T-cell (primary cell): ENCODE measurements around the gene NUSAP1. TPM values are rescaled to one million over a fixed set of nuclear protein-coding genes. Genes with fewer than 3 reads are reported as not detected.
A peak's percentile ranks its signal among the peaks of the same experiment; 100 is the strongest.
"Not testable (repeated sequence)": the region's sequence is repeated elsewhere in the genome, so short reads cannot be mapped to it uniquely, and the experiment has no call there.

Experiments
- ATAC-seq, 4 experiments: fragments of 200-7000 bp in 3 of 4; fragments of 150-1000 bp in 1 of 4; cut with Tn5 transposase; replicated peaks in 1 of 4; 1 replicate in 3 of 4; 2 replicates in 1 of 4; pipeline ENCODE4 v1.10.0; 2021; ENCODE audit warnings: moderate library complexity in 3 of 4, mild to moderate bottlenecking in 2 of 4, moderate number of reproducible peaks in 1 of 4
- CTCF ChIA-PET, 2 donors: fragments of 300-600 bp; sonication (Branson Sonifier 250); formaldehyde crosslinking; loops; one replicate each; lab custom pipeline; 2022; ENCODE audit warnings: antibody characterized with exemption in 2 of 2; lab: Charles Lee
- POLR2A ChIA-PET, 2 donors: fragments of 300-600 bp; sonication (Branson Sonifier 250); formaldehyde crosslinking; loops; one replicate each; lab custom pipeline; 2022; ENCODE audit warnings: antibody characterized with exemption in 2 of 2; lab: Charles Lee
- DNase-seq, 35 experiments: peaks; one replicate each; pipeline versions ENCODE4 v3.0.0 to v3.0.0-alpha.2; 2013 to 2023
- H3K27ac ChIP-seq: one replicate; pipeline ENCODE4 v1.5.1; 2013; ENCODE audit warnings: low read length
- H3K27me3 ChIP-seq, 2 experiments: replicated peaks in 1 of 2; 1 replicate in 1 of 2; 2 replicates in 1 of 2; pipeline versions ENCODE4 v1.6.1 to v1.7.0; 2013; ENCODE audit warnings: low read length in 1 of 2, mixed read lengths in 1 of 2; ENCODE audit not compliant: control insufficient read depth in 2 of 2, insufficient read depth in 2 of 2; ENCODE audit errors: extremely low read depth in 1 of 2
- H3K36me3 ChIP-seq, 2 donors: 1 replicate in 1 of 2; 2 replicates in 1 of 2; pipeline versions ENCODE4 v1.6.1 to v1.7.0; 2013; ENCODE audit warnings: low read length in 1 of 2; ENCODE audit not compliant: control insufficient read depth in 2 of 2, insufficient read depth in 1 of 2; ENCODE audit errors: extremely low read depth in 1 of 2
- H3K4me1 ChIP-seq, 2 experiments: 1 replicate in 1 of 2; 2 replicates in 1 of 2; pipeline versions ENCODE4 v1.6.1 to v1.7.0; 2013; ENCODE audit warnings: low read length in 2 of 2, mixed read lengths in 1 of 2; ENCODE audit not compliant: insufficient read depth in 2 of 2, control insufficient read depth in 1 of 2; ENCODE audit errors: extremely low read depth in 1 of 2
- H3K4me3 ChIP-seq, 2 donors: 1 replicate in 1 of 2; 2 replicates in 1 of 2; pipeline versions ENCODE4 v1.5.1 to v1.7.0; 2013; ENCODE audit warnings: mild to moderate bottlenecking in 2 of 2, low read length in 1 of 2, moderate library complexity in 1 of 2; ENCODE audit not compliant: control insufficient read depth in 1 of 2; ENCODE audit errors: extremely low read depth in 1 of 2
- H3K9me3 ChIP-seq: 2 replicates; pipeline ENCODE4 v1.7.0; 2013
- H3K27ac Mint-ChIP-seq, 2 donors: one replicate each; pipeline ENCODE4 v1.8.0; 2020 to 2021; ENCODE audit warnings: mild to moderate bottlenecking in 2 of 2, mixed read lengths in 2 of 2
- H3K27me3 Mint-ChIP-seq, 2 donors: one replicate each; pipeline ENCODE4 v1.8.0; 2021 to 2022; ENCODE audit warnings: mixed read lengths in 2 of 2
- H3K36me3 Mint-ChIP-seq: one replicate; pipeline ENCODE4 v1.8.0; 2021; ENCODE audit warnings: mixed read lengths
- H3K4me1 Mint-ChIP-seq, 3 donors: one replicate each; pipeline ENCODE4 v1.8.0; 2020 to 2022; ENCODE audit warnings: mixed read lengths in 3 of 3, mild to moderate bottlenecking in 1 of 3
- H3K4me3 Mint-ChIP-seq, 3 donors: one replicate each; pipeline ENCODE4 v1.8.0; 2020 to 2022; ENCODE audit warnings: mild to moderate bottlenecking in 3 of 3, mixed read lengths in 3 of 3, moderate library complexity in 3 of 3
- H3K9me3 Mint-ChIP-seq, 3 donors: one replicate each; pipeline ENCODE4 v1.8.0; 2020 to 2022; ENCODE audit warnings: mixed read lengths in 3 of 3
- WGBS: methylation state at CpG from one replicate; pipeline ENCODE4 v1.1.5; 2013; ENCODE audit warnings: missing lambda C conversion rate; ENCODE audit not compliant: insufficient coverage; 5-methylcytosine and 5-hydroxymethylcytosine counted together
- total RNA-seq, 35 experiments: library from RNA in 6 of 35; stranded (reverse) in 6 of 35; fragments of 120-200 nt in 1 of 35; gene quantifications; one replicate each; pipeline versions ENCODE4 v1.2.1 to v1.2.4 and lab custom pipeline; 2013 to 2026

Gene NUSAP1
- total RNA-seq, 5 donors from 2014 or later (not counting 1 experiment from before 2014, with no cell fraction given), result 5.4 to 9.4 (median 7.0) TPM

DNA sequence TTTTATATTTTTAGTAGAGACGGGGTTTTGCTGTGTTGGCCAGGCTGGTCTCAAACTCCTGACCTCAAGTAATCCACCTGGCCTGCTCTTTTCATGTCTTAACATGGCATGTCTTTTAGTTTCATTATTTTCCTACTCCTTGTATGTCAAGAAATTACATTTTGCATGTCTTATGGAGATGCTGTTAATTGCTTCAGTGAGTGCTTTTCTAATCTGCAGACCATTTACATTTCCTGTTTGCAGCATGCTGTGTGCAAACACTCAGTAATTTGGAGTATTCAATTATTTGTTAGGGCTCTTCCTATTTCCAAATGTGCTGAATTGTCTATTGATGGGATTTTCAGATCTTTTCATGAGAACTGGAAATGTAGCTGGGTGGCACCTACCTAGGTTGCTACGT lies 31.5 kb upstream of the NUSAP1 start:
- H3K4me3 Mint-ChIP-seq, H3K4me3 ChIP-seq, DNase-seq, H3K9me3 Mint-ChIP-seq, H3K27me3 Mint-ChIP-seq, H3K27ac Mint-ChIP-seq, H3K27me3 ChIP-seq, H3K9me3 ChIP-seq, H3K27ac ChIP-seq, POLR2A ChIA-PET, CTCF ChIA-PET, ATAC-seq, H3K4me1 ChIP-seq: not testable (repeated sequence)
- no CpG with 5 or more reads among the region's 2 CpGs for WGBS
- peaks cover 9 to 20% (median 14%) of the 10 kb centered on the region in 3 donors for H3K4me1 Mint-ChIP-seq
- H3K36me3 Mint-ChIP-seq, result peaks cover 20% of the 10 kb centered on the region
- H3K36me3 ChIP-seq, result peaks cover 8 to 30% of the 10 kb centered on the region in 2 donors

DNA sequence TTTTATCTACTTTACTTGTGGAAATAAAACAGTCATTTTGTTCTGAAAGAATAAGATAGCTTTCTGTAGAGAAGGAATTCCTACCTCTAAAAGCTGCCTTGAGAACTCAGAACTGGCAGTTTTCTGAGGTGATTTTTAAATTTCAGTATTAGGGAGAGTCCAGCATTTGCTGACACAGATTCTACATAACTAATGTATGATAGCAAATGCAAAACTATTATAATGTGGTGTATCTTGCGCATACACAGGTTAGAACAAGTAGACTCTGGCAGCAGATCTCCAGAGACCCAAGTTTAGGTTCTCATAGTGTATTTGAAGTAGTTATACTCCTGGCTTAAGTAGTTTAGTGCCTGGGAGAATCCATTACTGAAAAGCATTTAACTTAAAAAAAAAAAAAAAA lies 31.1 kb upstream of the NUSAP1 start:
- Histone ChIP-seq H3K9me3 (no peaks in the 10 kb centered on the region), H3K4me1 (no peaks in the 10 kb centered on the region), H3K27ac (no peak overlapping the region), H3K36me3 (peaks cover 5 to 30% of the 10 kb centered on the region in 2 donors), H3K4me3 (no peak overlapping the region), H3K27me3 (no peaks in the 10 kb centered on the region)
- H3K4me1 Mint-ChIP-seq, result peaks cover 9 to 19% (median 14%) of the 10 kb centered on the region in 3 donors
- H3K36me3 Mint-ChIP-seq, result peaks cover 20% of the 10 kb centered on the region
- no peak for DNase-seq
- no peak overlapping the region for H3K4me3 Mint-ChIP-seq
- H3K9me3 Mint-ChIP-seq, result no peaks in the 10 kb centered on the region
- POLR2A ChIA-PET, result no interaction called here
- H3K27me3 Mint-ChIP-seq, result no peaks in the 10 kb centered on the region
- ATAC-seq, result no peak
- CTCF ChIA-PET, result no interaction called here
- WGBS, result no CpG with 5 or more reads among the region's 1 CpG
- no peak overlapping the region for H3K27ac Mint-ChIP-seq

DNA sequence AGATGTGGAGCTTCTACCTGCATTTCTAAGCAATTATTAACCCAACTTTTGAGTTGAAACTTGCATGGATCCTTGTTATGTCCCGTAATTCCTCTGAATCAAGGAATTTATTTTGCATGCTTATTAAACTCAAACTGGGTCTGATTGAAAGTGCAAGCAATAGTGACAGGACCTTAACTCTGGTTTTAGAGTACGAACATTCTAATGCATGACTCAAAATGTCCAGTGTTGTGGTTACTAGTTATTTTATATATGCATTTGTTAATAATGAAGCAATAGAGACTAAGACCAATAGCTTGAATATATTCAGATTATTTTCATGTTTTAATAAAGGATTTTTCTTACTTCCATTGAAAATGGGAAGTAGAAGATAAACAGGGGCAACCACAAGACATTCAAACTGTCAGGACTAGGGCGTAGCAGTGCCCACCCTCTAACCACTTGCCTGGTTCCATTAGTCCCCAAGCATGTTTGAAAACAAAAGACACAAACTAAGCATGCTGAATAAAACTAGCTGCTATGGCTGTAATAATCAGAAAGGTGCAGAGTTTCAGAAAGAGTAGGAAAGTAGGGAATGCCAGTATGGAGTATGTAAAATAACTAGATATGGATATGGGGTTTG lies 28.4 kb upstream of the NUSAP1 start:
- no peak overlapping the region for H3K27ac ChIP-seq
- no peaks in the 10 kb centered on the region for H3K27me3 Mint-ChIP-seq
- peaks cover 0 to 12% of the 10 kb centered on the region in 2 donors for H3K36me3 ChIP-seq
- ChIA-PET POLR2A (no interaction called here), CTCF (no interaction called here)
- WGBS, result 80% methylated on average over 1 of the region's 3 CpGs
- ATAC-seq, result no peak
- DNase-seq, result no peak
- no peaks in the 10 kb centered on the region for H3K9me3 ChIP-seq
- peaks cover 16% of the 10 kb centered on the region for H3K36me3 Mint-ChIP-seq
- H3K4me3 Mint-ChIP-seq, result no peak overlapping the region
- H3K9me3 Mint-ChIP-seq, result no peaks in the 10 kb centered on the region
- no peaks in the 10 kb centered on the region for H3K27me3 ChIP-seq
- H3K27ac Mint-ChIP-seq, result peak overlapping the region in 1 of 2 donors; percentile 8
- no peaks in the 10 kb centered on the region for H3K4me1 ChIP-seq
- H3K4me3 ChIP-seq, result no peak overlapping the region
- H3K4me1 Mint-ChIP-seq, result peaks cover 9 to 19% (median 14%) of the 10 kb centered on the region in 3 donors

DNA sequence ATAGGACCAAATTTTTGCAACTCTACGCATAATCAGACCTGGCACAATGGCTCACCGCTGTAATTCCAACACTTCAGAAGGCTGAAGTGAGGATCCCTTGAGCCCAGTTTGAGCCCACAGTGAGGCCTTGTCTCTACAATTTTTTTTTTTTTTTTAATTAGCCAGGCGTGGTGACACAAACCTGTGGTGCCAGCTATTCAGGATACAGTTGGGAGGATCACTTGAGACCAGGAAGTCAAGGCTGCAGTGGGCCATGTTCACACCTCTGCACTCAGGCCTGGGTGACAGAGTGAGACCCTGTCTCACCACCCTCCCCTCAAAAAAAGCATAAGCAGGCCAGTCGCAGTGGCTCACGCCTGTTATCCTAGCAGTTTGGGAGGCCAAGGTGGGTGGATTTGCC lies 25.0 kb upstream of the NUSAP1 start:
- CTCF ChIA-PET, result no interaction called here

DNA sequence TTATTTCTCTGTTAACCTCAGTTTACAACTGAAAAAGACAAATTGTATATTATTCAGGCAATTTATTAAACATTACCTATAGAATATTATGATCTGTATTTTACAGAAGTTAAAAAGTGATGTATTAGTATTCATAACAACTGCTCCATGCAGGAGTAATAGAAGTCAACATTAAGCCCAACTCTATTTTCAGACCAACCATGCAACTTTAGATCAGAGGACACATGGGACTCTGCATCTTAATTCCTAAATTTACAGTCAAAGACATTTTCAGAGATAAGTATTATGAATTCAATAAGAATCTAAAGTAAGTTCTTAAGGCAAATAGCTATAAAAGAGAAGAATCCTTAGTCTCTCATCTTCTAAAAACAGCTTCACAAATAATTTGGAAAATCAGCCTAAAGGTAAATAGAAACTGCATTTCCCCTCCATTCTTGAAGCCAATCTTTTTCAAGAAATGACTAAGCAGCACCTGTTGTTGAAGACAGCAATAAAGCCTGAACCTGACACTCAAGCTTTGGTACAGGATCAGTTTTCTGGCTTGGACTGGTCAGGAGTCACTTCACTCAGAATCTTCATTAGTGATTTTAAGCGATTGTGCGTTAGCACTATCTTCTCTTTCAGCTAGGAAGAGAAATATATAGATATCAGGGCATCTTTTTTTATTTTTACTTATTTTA lies 23.3 kb upstream of the NUSAP1 start:
- Mint-ChIP-seq H3K4me1 (peaks cover 0 to 3% (median 3%) of the 10 kb centered on the region in 3 donors), H3K9me3 (no peaks in the 10 kb centered on the region), H3K4me3 (no peak overlapping the region), H3K27ac (no peak overlapping the region), H3K27me3 (no peaks in the 10 kb centered on the region), H3K36me3 (peaks cover 17% of the 10 kb centered on the region)
- Histone ChIP-seq H3K4me1 (no peaks in the 10 kb centered on the region), H3K36me3 (peaks cover 0 to 9% of the 10 kb centered on the region in 2 donors), H3K9me3 (no peaks in the 10 kb centered on the region), H3K27me3 (no peaks in the 10 kb centered on the region), H3K27ac (no peak overlapping the region), H3K4me3 (no peak overlapping the region)
- ATAC-seq (no peak), DNase-seq (no peak)
- POLR2A ChIA-PET, result no interaction called here
- CTCF ChIA-PET, result interaction anchor here in 1 of 2 donors (0.7 kb wide), 1 partner anchor 1264 kb away, joined by 4 read pairs; no protein-coding TSS in a partner anchor
- no CpG with 5 or more reads among the region's 2 CpGs for WGBS

More for the DNA sequence above, 25.0 kb upstream of the NUSAP1 start:
- POLR2A ChIA-PET, result no interaction called here
- H3K36me3 ChIP-seq, result peaks cover 0 to 13% of the 10 kb centered on the region in 2 donors
- Mint-ChIP-seq H3K9me3 (no peaks in the 10 kb centered on the region), H3K4me3 (no peak overlapping the region), H3K4me1 (peaks cover 2 to 5% (median 5%) of the 10 kb centered on the region in 3 donors), H3K27me3 (no peaks in the 10 kb centered on the region), H3K27ac (no peak overlapping the region), H3K36me3 (peaks cover 7% of the 10 kb centered on the region)
- DNase-seq, result no peak
- no peaks in the 10 kb centered on the region for H3K9me3 ChIP-seq
- 75% methylated on average over 2 of the region's 5 CpGs for WGBS
- no peak overlapping the region for H3K4me3 ChIP-seq
- no peak for ATAC-seq
- no peaks in the 10 kb centered on the region for H3K27me3 ChIP-seq
- H3K27ac ChIP-seq, result no peak overlapping the region
- H3K4me1 ChIP-seq, result no peaks in the 10 kb centered on the region

DNA sequence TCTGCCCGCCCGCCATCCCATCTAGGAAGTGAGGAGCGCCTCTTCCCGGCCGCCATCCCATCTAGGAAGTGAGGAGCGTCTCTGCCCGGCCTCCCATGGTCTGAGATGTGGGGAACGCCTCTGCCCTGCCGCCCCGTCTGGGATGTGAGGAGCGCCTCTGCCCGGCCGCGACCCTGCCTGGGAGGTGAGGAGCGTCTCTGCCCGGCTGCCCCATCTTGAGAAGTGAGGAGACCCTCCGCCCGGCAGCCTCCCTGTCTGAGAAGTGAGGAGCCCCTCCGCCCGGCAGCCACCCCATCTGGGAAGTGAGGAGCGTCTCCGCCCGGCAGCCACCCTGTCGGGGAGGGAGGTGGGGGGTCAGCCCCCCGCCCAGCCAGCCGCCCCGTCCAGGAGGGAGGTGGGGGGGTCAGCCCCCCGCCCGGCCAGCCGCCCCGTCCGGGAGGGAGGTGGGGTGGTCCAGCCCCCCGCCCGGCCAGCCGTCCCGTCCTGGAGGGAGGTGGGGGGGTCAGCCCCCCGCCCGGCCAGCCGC lies 11.8 kb upstream of the NUSAP1 start:
- H3K27me3 Mint-ChIP-seq, CTCF ChIA-PET, H3K4me1 Mint-ChIP-seq, ATAC-seq, H3K36me3 Mint-ChIP-seq, H3K4me1 ChIP-seq, H3K9me3 ChIP-seq, H3K9me3 Mint-ChIP-seq, DNase-seq, POLR2A ChIA-PET, H3K4me3 Mint-ChIP-seq, H3K27ac Mint-ChIP-seq, H3K27me3 ChIP-seq, H3K4me3 ChIP-seq, H3K27ac ChIP-seq, H3K36me3 ChIP-seq: not testable (repeated sequence)
- no CpG with 5 or more reads among the region's 39 CpGs for WGBS
